ENCODE data around the gene SPECC1L.

The SPECC1L gene

DNA sequence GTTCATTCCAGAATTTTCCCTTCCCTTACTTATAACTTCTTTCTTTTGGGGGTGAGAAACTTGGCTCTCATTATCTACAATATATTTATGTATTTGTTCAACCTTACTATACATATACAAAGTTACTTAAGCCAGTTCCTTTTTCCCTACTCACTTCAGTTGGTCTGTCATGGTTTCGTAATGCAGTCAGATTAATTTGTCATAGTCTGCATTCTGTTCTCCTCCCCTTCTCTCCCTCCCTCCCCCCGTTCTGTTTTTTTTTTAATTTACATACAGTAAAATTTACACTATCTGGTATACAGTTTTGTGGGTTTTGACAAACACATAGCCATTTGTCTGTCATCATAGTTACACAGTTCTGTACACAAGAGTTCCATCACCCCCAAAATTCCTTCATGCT lies 84.9 kb downstream of the SPECC1L start:
- ChIA-PET CTCF (no interaction called here), POLR2A (no interaction called here)
- H3K4me3 ChIP-seq (ENCODE audit: low read depth, low read length): no peak overlapping the region
- TF ChIP-seq, protein P1, sequence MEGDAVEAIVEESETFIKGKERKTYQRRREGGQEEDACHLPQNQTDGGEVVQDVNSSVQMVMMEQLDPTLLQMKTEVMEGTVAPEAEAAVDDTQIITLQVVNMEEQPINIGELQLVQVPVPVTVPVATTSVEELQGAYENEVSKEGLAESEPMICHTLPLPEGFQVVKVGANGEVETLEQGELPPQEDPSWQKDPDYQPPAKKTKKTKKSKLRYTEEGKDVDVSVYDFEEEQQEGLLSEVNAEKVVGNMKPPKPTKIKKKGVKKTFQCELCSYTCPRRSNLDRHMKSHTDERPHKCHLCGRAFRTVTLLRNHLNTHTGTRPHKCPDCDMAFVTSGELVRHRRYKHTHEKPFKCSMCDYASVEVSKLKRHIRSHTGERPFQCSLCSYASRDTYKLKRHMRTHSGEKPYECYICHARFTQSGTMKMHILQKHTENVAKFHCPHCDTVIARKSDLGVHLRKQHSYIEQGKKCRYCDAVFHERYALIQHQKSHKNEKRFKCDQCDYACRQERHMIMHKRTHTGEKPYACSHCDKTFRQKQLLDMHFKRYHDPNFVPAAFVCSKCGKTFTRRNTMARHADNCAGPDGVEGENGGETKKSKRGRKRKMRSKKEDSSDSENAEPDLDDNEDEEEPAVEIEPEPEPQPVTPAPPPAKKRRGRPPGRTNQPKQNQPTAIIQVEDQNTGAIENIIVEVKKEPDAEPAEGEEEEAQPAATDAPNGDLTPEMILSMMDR (IDR thresholded peaks at IDR 0.05; ENCODE audit: insufficient read depth, low read length, missing control alignments): no peak
- no peak for DNase-seq (ENCODE audit: low read depth, low spot score)

DNA sequence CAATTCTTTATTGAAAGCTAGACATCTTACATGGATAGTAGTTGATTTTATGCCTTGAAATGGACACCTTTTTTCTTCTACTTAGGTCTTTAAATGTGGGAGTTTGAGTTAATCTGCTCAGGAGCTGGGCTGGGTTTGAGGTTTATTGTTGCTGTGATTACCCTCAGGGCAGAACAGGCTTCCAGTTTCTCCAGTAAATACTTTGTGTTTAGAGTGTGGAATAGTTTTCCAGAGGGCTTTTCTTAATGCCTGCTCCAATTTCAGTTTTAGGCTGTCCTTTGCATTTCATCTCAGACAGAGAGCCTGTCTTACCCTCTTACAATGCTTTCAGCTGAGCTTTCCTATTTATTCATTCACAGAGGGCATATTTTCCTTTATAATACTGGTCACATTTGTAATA lies 86.9 kb downstream of the SPECC1L start:
- TF ChIP-seq, protein P1 (IDR thresholded peaks at IDR 0.05; ENCODE audit: insufficient read depth, low read length, missing control alignments): no peak
- CTCF ChIA-PET: interaction anchor here (1.1 kb wide), 1 partner anchor 9 kb away, joined by 4 read pairs; no protein-coding TSS in a partner anchor
- H3K4me3 ChIP-seq (ENCODE audit: low read depth, low read length): no peak overlapping the region
- no peak for DNase-seq (ENCODE audit: low read depth, low spot score)
- POLR2A ChIA-PET: no interaction called here

DNA sequence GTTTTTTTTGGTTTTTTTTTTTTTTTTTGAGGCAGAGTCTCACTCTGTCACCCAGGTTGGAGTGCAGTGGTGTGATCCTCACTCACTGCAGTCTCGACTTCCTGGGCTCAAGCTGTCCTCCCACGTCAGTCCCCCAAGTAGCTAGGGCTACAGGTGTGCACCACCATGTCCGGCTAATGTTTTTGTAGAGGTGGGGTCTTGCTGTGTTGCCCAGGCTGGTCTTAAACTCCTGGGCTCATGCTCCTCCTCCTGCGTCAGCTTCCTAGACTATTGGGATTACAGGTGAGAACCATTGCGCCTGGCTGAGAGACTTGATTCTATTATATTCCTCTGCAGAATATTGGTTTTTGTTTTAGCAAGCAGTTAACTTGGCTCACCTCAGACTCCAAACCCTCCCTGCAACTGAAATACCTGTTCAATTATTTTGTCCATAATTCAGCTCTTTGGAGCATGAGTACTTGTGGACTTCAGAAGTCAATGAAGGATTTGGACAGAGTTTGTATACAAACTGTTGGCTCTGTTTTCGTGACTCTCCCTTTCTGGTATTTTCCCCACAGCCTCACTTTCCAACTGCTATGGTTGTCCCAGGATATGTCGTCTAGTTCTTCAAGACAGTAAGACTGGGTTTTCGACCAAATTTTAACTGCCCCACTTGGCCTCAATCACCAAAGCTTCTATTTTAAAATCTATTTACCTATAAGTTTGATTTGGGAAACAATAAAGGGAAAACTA lies 87.6 kb downstream of the SPECC1L start:
- DNase-seq (ENCODE audit: low read depth, low spot score): no peak
- TF ChIP-seq, protein P1 (IDR thresholded peaks at IDR 0.05; ENCODE audit: insufficient read depth, low read length, missing control alignments): no peak
- ChIA-PET POLR2A (no interaction called here), CTCF (interaction anchor here (1.1 kb wide), 1 partner anchor 9 kb away, joined by 4 read pairs; no protein-coding TSS in a partner anchor)
- H3K4me3 ChIP-seq (ENCODE audit: low read depth, low read length): no peak overlapping the region

DNA sequence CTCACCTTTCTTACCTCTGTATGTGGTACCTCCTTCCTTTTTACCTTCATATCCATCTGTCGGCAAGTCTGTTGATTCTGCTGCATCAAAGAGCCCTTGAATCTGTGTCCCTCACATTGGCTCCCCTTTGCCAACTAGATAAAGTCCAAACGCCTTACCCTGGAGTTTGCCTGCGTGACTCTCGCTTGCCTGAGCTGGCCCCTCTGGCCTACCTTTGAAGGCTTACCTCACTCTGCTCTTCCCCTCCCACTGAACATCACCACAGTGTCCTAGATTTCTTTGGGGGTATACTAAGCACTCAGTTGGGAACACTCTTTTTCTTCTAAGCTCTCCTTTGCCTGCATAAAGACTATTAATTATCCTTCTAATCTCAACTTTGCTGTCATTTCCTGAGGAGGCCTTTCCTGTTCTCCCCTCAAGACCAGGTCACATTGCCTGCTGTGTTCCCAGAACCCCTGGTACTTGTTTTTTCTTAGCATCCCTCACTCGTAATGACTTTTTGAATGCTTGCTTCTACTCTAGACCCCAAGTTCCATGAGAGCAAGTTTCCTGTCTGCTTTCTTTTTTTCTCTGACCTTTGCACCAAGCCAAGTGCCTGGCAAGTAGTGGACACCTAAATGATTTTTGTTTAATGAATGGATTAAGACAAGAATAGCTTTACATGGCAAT lies 89.0 kb downstream of the SPECC1L start:
- CTCF ChIA-PET: interaction anchor here (1.1 kb wide), 1 partner anchor 166 kb away, joined by 4 read pairs; no protein-coding TSS in a partner anchor
- TF ChIP-seq, protein P1 (IDR thresholded peaks at IDR 0.05; ENCODE audit: insufficient read depth, low read length, missing control alignments): no peak
- no peak overlapping the region for H3K4me3 ChIP-seq (ENCODE audit: low read depth, low read length)
- DNase-seq (ENCODE audit: low read depth, low spot score): no peak
- POLR2A ChIA-PET: no interaction called here

DNA sequence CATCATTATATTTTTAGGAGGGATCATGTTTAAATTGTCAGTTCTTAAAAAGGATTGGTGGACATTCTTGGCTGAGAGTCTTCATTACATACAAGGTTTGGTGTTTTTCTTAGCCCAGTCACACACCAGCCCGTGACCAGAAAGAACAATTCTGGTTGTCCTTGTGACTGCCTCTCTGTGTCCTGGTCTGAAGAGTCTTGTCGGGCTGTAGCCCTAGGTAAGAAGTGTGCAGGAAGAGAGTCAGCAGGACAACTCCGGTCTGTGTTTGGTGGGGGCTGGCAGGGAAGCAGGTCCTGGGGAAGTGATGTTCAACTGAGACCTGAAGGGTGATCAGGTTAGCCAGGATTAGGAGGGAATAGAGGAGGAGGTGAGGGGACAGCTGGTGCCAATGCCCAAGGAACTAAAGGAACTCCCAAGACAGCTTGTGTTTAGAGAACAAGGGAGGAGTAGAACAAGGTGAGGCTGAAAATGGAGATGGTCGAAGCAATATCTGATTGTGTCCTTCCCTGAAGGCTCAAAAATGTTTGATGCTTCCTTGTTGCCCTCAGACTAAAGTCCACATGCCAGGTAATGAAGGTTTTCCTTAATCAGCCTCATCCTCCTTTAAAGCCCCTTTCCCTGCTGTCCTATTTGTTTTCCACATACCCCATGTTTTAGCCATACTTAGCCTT lies 91.5 kb downstream of the SPECC1L start:
- no peak overlapping the region for H3K4me3 ChIP-seq (ENCODE audit: low read depth, low read length)
- TF ChIP-seq, protein P1 (IDR thresholded peaks at IDR 0.05; ENCODE audit: insufficient read depth, low read length, missing control alignments): no peak
- no peak for DNase-seq (ENCODE audit: low read depth, low spot score)
- POLR2A ChIA-PET: no interaction called here
- CTCF ChIA-PET: interaction anchor here (1.1 to 1.5 kb wide), 2 partner anchors 10 to 160 kb away, joined by 3 to 4 read pairs; no protein-coding TSS in a partner anchor

DNA sequence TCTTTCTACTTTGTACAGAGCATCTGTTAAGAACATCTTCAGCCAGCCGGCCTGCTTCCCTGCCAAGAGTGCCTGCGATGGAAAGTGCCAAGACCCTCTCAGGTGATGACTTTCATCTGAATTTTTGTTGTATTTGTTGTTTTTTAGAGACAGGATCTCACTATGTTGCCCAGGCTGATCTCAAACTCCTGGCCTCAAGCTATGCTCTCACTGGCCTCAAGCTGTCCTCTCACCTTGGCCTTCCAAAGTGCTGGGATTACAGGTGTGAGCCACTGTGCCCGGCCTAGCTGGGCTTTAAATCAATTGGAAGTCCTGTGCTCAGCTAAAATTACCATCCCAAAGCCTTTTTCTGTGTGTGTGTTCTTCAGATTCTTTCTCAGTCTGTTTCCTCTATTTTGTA lies 92.6 kb downstream of the SPECC1L start:
- ChIA-PET CTCF (no interaction called here), POLR2A (no interaction called here)
- no peak for DNase-seq (ENCODE audit: low read depth, low spot score)
- no peak overlapping the region for H3K4me3 ChIP-seq (ENCODE audit: low read depth, low read length)
- TF ChIP-seq, protein P1 (IDR thresholded peaks at IDR 0.05; ENCODE audit: insufficient read depth, low read length, missing control alignments): no peak
